Hepatocyte (in vitro differentiated cells): ENCODE data around the gene HECW1. TPM values are rescaled to one million over a fixed set of nuclear protein-coding genes. Genes with fewer than 3 reads are reported as not detected.

ENCODE experiments used
- DNase-seq: peaks from one replicate; pipeline ENCODE4 v3.0.0-alpha.2; 2016; ENCODE audit warnings: low spot score
- H2AFZ ChIP-seq: fragments of 200-600 bp; sonication (generic); 2 replicates; pipeline ENCODE4 v1.6.0; 2016; ENCODE audit warnings: antibody characterized with exemption, mild to moderate bottlenecking
- H3K27ac ChIP-seq: fragments of 200-600 bp; sonication (generic); 2 replicates; pipeline ENCODE4 v1.5.1; 2016; ENCODE audit warnings: mild to moderate bottlenecking
- H3K27me3 ChIP-seq: fragments of 200-600 bp; sonication (generic); 2 replicates; pipeline ENCODE4 v1.6.1; 2016
- H3K36me3 ChIP-seq: fragments of 200-600 bp; sonication (generic); replicated peaks from 2 replicates; pipeline ENCODE4 v1.5.1; 2016; ENCODE audit warnings: low read depth; ENCODE audit not compliant: insufficient read depth
- H3K4me1 ChIP-seq: fragments of 200-600 bp; sonication (generic); 2 replicates; pipeline ENCODE4 v1.5.1; 2016; ENCODE audit warnings: mild to moderate bottlenecking, moderate library complexity; ENCODE audit not compliant: insufficient read depth
- H3K4me2 ChIP-seq: fragments of 200-600 bp; sonication (generic); 2 replicates; pipeline ENCODE4 v1.6.0; 2016
- H3K4me3 ChIP-seq: fragments of 200-600 bp; sonication (generic); 2 replicates; pipeline ENCODE4 v1.5.1; 2016; ENCODE audit warnings: mild to moderate bottlenecking
- H3K79me2 ChIP-seq: fragments of 200-600 bp; sonication (generic); 2 replicates; pipeline ENCODE4 v1.6.0; 2017; ENCODE audit warnings: mild to moderate bottlenecking
- H3K9me2 ChIP-seq: fragments of 200-600 bp; sonication (generic); replicated peaks from 2 replicates; pipeline ENCODE4 v1.6.0; 2017; ENCODE audit warnings: mild to moderate bottlenecking; ENCODE audit not compliant: insufficient read depth
- H3K9me3 ChIP-seq: fragments of 200-600 bp; sonication (generic); 2 replicates; pipeline ENCODE4 v1.5.1; 2016; ENCODE audit warnings: low read depth, mild to moderate bottlenecking
- H4K20me1 ChIP-seq: fragments of 200-600 bp; sonication (generic); 2 replicates; pipeline ENCODE4 v1.6.0; 2016; ENCODE audit warnings: mild to moderate bottlenecking; ENCODE audit not compliant: insufficient read depth, poor library complexity, severe bottlenecking
- CTCF ChIP-seq: fragments of 200-600 bp; sonication (generic); IDR thresholded peaks from 2 replicates; pipeline ENCODE4 v1.5.1; 2016; ENCODE audit warnings: antibody characterized with exemption, mild to moderate bottlenecking; ENCODE audit not compliant: poor library complexity
- EZH2 ChIP-seq: fragments of 200-600 bp; sonication (generic); IDR thresholded peaks from 2 replicates; pipeline ENCODE4 v1.6.1; 2016; ENCODE audit warnings: antibody characterized with exemption, mild to moderate bottlenecking, borderline replicate concordance
- EZH2phosphoT487 ChIP-seq: fragments of 200-600 bp; sonication (generic); IDR thresholded peaks from one replicate; pipeline ENCODE4 v1.6.1; 2018; ENCODE audit warnings: antibody characterized with exemption, mild to moderate bottlenecking, low read depth, moderate library complexity; ENCODE audit not compliant: unreplicated experiment, severe bottlenecking
- WGBS: methylation state at CpG from one replicate; pipeline ENCODE4 v1.1.6; 2016; ENCODE audit warnings: low lambda C conversion rate; ENCODE audit errors: missing lambda C conversion rate; 5-methylcytosine and 5-hydroxymethylcytosine counted together
- polyA plus RNA-seq: library from polyadenylated mRNA; unstranded; fragments of >200 nt; fragmentation: Nextera tagmentation; extraction: Ambion mirVana; gene quantifications from 2 replicates; pipeline ENCODE4 v1.2.1, GENCODE V29; 2016
- total RNA-seq: library from RNA; depleted of rRNA; stranded (reverse); fragments of >200 nt; gene quantifications from 2 replicates; pipeline ENCODE4 v1.2.3, GENCODE V29; 2014

The HECW1 gene
- total and polyA plus RNA-seq, 2 experiments from 2014 or later = 1.5 to 7.6 TPM

DNA sequence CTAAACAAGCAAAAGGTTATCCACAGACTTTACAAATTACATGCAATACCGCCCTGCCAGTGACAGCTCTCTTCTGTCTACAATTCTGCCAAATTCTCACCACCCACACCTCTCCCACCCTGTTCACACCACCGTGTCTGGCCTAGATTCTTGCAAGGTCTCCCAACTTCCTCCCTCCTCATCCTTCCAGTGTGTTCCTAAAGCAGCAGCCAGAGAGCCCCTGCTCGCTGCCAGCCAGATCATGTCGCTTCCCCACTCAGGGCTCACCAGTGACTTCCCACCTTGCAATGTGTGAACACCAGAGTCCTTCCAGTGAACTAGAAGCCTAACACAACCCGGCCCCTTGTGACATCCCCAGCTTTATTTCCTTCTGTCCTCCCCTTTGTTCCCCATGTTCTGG is 121.6 kb downstream of the HECW1 start:
- Histone ChIP-seq H3K36me3 (no peaks in the 10 kb centered on the region), H3K4me1 (no peaks in the 10 kb centered on the region)
- no peak for TF ChIP-seq EZH2phosphoT487
- no peak for TF ChIP-seq CTCF
- no peak for TF ChIP-seq EZH2

GRCh38 chr7:43234968-43235367 is 122.5 kb downstream of the HECW1 start:
- Histone ChIP-seq H2AFZ (no peak overlapping the region), H3K4me1 (no peaks in the 10 kb centered on the region), H3K27me3 (no peaks in the 10 kb centered on the region), H3K9me3 (no peaks in the 10 kb centered on the region), H3K9me2 (no peaks in the 10 kb centered on the region), H3K79me2 (no peaks in the 10 kb centered on the region), H3K4me2 (no peak overlapping the region), H3K27ac (no peak overlapping the region), H3K4me3 (no peak overlapping the region), H3K36me3 (no peaks in the 10 kb centered on the region), H4K20me1 (no peaks in the 10 kb centered on the region)
- TF ChIP-seq CTCF (no peak), EZH2 (no peak), EZH2phosphoT487 (no peak)
- WGBS = 85% methylated on average over 4 of the region's 4 CpGs
- DNase-seq = no peak

More for the DNA sequence above, 121.6 kb downstream of the HECW1 start:
- no peak for DNase-seq
- no peak overlapping the region for H2AFZ ChIP-seq
- no peaks in the 10 kb centered on the region for H3K9me3 ChIP-seq
- H3K9me2 ChIP-seq = no peaks in the 10 kb centered on the region
- H3K27ac ChIP-seq = no peak overlapping the region
- H3K4me3 ChIP-seq = no peak overlapping the region
- WGBS = 71% methylated on average over 5 of the region's 5 CpGs
- no peaks in the 10 kb centered on the region for H3K79me2 ChIP-seq
- no peaks in the 10 kb centered on the region for H4K20me1 ChIP-seq
- no peak overlapping the region for H3K4me2 ChIP-seq
- H3K27me3 ChIP-seq = no peaks in the 10 kb centered on the region

- 94% methylated on average over 6 of the region's 6 CpGs for WGBS
- Histone ChIP-seq H3K79me2 (no peaks in the 10 kb centered on the region), H3K9me2 (no peaks in the 10 kb centered on the region), H3K9me3 (no peaks in the 10 kb centered on the region), H2AFZ (no peak overlapping the region), H3K4me3 (no peak overlapping the region), H4K20me1 (no peaks in the 10 kb centered on the region), H3K27ac (no peak overlapping the region), H3K36me3 (no peaks in the 10 kb centered on the region), H3K4me2 (no peak overlapping the region), H3K4me1 (no peaks in the 10 kb centered on the region), H3K27me3 (no peaks in the 10 kb centered on the region)
- TF ChIP-seq CTCF (no peak), EZH2phosphoT487 (no peak), EZH2 (no peak)
- no peak for DNase-seq
Measured at GRCh38 chr7:43240565-43240964, 128.1 kb downstream of the HECW1 start.
